GM18909 (cell line): Measurements from ENCODE around the gene CNTNAP2.

ENCODE experiments used
- ATAC-seq: cut with Tn5 transposase; IDR thresholded peaks from one replicate; pipeline ENCODE4 v1.9.1; 2021; ENCODE audit warnings: mild to moderate bottlenecking; ENCODE audit not compliant: unreplicated experiment, poor library complexity

The CNTNAP2 gene

DNA sequence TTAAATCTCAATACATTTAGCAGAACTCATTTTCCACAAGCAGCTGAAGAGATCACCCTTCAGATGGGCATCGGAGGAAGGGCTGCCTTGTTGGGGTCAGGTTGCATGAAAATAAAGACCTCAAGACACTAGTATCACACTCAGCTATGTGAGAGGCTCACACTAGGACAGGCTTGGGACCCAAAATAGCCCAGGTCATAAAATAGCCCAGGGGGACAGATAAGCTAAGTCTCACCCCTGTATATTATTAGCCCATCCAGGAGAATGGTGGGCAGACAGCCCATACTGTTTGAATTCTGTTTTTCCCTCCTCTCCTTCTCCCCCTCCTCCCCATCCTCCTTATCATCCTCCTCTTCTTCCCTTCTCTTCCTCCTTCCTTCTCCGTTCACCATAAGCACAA, 2058.9 kb downstream of the CNTNAP2 start:
- ATAC-seq: no peak

DNA sequence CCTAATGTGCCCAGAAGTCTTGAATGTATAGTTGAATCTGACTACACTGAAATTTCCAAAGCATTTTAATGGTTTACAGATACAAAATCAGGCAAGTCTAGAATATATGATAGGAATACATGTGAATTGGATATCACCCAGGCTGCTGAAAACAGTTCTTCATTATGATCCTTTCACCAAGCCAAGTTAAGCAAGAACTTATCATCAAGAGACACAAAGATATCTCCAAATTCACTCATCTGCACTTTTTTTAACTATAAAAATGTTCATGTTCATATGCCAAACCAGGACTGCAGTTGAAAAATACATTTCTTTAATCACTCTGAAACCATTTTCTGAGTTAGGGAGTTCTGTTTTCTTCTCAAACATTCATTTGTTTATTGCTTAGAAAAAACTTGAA, 2061.4 kb downstream of the CNTNAP2 start:
- ATAC-seq: no peak

DNA sequence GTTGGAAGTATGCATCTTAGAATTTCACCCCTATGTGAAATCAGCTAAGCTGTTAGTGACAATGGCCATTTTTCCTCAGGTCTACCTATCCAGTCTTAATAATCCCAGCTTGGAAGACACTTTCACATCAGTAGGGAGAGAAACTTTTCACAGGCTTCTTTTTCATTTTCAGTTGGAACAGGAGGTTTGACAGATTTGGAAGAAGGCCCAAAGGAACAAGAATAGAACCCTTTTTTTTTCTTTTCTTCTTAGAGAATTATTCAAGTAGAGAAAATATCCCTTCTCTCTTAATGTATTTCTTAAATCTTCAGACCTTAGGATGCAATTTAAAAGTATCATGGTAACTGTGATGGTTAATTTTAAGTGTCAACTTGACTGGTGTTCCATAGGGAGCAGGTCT, 2063.5 kb downstream of the CNTNAP2 start:
- no peak for ATAC-seq

DNA sequence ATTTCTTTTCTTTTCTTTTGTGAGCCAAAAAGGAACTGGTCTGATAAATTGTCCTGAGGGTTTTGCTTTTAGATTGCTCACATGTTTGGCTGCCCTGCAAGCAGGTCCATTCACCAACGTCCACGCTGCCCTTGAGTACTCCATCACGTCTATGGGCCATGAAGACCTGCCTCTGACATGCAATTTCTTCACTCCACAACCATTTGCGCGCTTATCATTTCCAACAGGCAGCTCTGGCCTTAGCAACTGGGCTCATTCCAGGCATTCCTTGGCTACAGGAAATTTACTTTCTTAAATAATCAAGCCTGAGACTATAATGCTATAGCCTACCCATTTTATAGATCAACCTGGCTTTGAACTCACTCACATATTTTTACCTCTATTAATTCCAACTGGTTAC, 2065.7 kb downstream of the CNTNAP2 start:
- no peak for ATAC-seq

DNA sequence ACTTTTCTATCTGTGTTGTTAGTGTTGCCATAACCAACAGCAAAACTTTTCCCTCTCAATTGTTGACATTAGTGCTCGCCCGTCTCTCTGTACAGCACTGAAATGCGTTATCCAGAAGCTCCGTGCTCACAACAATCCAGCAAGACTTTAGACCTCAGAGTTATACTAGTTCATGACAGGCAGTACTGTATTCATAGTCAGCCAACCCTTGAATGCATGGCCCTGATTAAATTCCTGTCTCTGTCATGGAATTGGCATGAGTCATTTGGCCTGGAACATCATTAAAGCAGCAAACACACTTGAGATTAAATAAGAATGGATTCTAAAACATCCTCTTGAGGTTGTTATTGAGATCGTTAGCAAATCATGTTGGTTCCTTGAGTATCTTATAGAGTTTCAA, 2068.4 kb downstream of the CNTNAP2 start:
- ATAC-seq: no peak

DNA sequence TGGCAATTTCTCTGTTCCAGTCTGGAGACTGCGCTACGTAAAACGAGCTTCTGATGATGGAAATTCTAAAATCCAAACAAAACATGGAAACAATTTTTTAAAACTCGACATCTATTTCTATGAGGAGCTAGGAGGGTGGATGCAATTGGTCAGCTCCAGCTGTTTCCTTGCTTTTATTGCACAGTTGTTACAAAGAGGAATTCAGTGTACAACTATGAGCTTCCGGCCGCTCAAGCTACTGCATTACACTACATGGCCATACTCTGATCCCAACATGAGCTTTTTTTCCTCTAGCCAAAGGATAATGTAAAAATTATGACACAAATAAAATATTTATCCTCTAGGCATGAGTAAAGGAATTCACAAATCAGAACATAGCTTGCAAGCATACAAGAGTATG, 2070.9 kb downstream of the CNTNAP2 start:
- ATAC-seq: no peak

DNA sequence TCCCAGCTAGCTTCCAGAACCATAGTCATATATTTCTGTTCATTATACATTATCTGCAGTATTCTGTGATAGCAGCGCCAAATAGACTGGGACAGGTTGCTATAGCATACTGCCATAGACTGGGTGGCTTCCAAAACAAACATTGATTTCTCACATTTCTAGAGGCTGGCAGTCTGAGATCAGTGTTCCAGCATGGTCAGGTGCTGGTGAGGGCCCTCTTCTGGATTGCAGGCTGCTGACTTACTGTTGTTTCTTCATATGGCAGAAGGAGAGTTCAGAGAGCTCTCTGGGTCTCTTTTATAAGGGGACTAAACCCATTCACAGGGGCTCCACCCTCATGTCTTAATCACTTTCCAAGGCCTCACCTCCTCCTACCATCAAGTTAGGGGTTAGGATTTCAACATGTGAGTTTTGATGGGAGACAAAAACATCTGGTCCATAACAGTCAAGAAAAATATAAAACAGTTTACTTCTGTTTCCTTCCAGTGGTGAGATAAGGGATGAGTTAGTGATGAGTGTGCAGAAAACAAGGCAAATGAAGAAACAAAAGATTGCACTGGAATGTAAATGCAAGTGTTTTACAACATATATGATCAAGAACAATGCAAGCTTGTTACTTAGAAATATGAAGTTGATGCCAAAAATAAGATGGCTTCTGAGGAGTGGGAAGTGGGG, 2074.9 kb downstream of the CNTNAP2 start:
- no peak for ATAC-seq

DNA sequence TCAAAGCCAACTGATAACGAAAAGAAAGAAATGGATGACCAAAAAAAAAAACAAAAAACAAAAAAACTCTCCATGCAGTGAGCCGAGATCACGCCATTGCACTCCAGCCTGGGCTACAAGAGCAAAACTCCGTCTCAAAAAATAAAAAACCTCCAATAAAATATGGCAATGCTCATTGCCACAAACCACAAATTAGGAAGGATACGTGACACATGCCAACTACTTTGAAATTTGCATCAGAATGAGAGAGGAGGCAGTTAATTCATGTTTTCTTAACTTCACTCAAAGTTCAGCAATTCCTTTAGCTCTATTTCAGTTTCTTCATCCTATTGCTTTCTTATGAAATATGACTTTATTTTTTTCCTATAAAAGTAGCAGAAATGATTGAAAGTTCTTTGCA, 2075.9 kb downstream of the CNTNAP2 start:
- ATAC-seq: no peak

DNA sequence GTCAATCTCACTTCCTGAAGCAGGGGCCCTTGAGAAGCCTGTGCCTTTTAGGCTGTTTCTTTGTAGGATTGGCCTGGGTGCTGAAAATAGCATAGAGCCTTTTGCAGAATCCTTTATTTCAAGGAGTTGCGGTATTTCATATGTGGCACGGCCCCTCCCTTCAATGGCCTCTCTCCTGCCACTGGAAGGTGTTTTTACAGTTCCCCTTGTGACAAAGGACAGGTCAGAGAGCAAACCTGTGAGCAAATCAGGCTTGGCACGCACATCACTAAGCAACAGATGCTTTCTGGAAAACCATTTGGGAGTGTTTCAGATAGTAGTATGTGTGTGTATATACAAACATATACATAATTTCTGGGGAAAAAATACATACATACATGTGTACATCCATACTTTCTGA, 2085.4 kb downstream of the CNTNAP2 start:
- ATAC-seq: no peak

DNA sequence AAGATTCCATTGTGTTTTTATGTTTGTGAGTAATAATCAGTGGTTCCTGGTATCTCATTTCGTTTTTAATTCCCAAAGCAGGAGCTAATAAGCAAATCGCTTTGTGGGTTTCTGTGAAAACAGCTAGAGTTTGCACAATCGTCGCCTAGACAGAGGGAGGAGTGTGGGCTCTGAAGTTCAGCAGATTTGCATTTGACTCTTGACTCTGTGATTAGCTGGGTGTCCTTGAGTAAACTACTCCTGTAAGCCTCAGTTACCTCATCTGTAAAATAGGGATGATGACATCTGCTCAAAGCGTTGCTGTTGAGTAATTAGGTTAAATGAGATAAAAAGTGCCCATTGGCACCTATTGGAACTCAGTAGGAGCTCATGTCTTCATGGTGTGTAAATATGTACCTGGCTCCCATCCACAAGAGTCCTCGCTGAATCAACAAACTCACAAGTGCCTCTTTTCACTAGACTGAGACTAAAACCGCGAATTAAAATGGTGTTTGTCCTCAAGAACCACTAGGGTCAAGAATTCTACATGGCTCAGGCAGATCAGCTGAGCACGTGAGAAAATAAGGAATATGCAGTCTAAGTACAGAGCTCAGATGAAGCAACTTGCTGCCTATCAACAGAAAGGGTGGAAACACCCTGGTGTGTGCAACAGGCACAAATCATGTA, 2088.2 kb downstream of the CNTNAP2 start:
- ATAC-seq: no peak

DNA sequence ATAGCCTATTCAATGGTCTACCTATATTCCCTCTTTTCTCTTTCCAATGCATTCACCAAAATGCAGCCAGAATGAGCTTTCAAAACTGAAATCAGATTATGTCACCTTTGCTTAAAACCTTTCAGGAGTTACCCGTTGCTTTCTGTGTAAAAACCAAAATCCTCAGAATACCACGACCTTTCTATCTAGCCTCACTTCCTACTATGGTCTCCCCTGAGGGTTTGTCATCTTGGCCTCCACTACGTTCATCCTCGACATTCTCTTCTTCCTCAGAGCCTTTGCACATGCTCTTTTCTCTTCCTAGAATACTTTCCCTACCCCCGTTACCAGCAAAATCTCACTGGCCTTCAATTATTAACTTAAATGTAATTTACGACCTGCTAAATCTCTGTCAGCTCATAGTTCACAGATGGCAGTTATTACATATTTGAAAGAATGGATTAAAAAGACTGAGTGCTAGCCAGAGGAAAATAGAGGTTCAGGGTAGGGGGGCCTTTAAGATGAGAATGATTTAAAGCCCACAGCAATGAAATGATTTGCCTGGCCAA, 2093.1 kb downstream of the CNTNAP2 start:
- ATAC-seq: no peak

DNA sequence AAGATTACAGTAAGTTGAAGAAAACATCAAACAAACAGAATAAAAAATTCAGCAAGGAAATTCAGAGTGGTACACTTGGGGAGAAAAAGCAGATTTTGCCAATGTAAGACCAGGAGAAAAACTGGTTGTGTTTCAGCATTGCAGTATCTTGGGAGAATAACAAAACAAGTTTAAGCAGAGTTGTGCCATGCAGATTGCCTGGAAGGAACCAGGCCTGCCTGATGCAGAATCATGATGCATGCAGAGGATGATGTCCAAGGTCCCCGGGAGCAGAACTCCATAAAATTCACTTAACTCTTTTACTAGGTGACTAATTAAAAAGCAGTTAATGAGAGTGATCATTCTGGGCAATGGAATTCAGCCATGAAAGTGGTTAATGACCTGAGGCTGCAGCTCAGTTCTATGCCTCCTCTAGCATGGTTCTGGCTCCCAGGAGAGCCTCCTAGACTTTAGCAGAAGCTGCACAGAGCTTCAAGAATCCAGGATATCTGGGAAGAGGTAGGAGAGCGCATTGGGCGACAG, 2094.3 kb downstream of the CNTNAP2 start:
- ATAC-seq: no peak

DNA sequence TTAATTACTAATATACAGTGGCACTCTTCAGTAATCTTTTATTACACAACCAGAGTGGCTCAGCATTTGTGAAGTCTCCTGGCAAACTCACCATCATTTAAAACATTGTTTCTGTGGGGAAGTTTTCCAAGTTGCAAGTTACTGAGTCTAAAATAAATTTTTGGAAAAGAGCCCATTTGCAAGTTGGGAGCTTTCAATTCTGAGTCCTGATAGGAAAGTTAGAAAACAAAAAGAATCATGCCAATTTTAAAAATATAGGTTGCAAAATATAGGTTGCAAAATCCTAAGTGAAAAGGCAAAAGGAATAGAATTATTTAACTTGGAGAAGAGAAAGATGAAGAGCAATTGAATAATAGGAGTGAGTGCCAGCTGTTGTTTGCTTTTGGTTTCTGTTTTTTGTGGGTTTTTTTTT, 2095.1 kb downstream of the CNTNAP2 start:
- no peak for ATAC-seq

DNA sequence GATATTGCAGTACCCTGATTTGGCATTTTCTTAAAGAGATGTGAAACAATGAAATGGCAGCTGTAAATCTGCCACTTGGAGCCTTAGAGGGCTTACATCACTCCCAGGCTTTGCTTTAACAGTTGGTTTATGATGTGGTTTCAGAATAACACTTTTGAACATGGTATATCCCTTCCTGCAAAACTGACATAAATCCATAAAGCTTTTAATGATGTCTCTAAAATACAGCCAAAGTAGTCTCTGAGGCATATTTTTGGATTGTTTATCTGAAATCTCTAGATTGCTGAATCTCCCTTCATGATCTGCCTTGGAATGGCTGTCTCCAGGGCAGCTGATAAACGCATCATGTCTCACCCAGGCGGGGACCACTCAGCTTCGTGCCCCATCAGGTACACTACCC, 2096.1 kb downstream of the CNTNAP2 start:
- no peak for ATAC-seq

DNA sequence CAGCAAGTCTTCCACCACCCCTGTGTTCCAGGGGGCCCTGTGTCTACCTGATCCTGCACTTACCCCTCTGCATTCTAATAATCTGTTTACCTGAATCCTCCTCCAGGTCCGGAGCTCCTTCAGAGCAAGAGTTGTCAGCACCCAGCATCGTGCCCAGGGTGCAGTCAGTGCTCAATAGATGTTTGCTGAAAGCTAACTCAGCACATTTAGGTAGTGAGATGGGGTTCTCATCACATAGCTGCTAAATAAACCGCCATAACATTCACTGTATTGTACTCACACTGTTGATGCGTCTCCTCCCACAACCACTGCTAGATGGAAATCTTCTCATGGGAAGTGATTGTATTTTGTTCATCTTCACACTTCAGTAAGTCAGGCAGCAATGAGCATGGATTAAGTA, 2097.5 kb downstream of the CNTNAP2 start:
- no peak for ATAC-seq

DNA sequence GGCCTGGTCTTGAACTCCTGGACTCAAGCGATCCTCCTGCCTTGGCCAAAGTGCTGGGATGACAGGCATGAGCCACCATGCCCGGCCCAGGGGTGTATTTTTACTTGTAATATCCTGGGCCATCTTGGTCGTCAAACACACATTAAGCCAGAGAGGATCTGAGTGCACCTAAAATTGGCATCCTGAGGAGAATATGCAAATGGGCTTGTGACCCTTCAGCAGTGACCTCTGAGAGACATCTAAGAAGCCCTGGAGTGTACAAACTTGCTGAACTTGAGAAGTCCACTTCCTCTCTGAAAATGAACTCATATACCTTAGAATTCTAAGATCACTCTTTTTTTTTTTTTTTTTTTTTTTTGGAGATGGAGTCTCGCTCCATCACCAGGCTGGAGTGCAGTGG, 2102.0 kb downstream of the CNTNAP2 start:
- no peak for ATAC-seq

DNA sequence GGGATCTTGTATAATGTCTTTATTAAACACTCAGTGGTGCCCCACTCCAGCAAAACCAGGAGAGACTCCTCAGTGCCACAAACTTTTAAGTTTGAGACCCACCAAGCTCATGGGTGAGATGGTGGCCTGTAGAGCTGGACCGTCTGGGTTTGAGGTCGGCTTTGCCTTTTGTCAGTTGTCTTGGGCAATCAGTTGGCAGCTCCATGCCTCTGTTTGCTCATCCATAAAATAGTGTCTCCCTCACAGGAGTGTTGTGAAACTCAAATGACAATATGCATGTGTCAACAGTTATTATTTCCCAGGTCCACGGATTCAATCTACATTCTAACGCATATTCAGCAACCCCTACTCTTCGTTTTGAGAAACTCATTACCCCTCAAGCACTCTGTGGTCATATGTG, 2106.1 kb downstream of the CNTNAP2 start:
- no peak for ATAC-seq

DNA sequence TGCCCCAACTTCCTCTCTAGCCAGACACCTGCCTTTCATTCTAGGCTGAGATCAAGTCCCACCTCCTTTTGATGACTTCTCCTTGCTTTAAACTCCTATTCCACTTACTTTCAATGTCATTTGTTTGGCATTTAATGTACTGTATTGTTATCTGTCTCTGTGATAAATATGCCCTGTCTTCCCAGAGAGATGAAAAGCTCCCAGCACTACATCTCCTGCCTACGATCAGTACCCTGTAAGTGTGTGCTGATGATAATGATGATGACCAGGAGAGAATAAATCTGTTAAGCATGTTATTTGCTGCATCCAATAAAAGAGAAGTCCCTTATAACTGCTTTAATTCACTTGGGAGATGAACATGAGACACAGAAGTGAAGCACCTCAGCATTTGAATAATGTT, 2106.6 kb downstream of the CNTNAP2 start:
- ATAC-seq: no peak

DNA sequence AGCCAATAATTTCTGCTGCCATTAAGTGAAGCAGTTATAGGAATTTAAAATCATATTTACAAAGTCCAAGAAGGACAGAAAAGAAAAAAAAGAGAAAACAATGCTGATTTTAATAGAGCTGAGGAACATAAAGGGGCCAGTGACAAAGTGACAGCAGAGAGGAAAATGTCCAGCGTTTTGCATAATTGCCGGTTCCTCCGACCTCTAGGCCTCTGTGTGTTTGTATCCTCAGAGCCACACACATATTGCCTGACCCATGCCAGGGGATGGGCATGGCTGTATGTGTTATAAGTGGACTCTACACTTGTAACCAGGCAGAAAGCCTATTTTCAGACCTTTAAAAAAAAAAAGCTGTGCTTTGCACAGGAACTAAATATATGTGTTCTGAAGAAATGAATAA, 2107.1 kb downstream of the CNTNAP2 start:
- no peak for ATAC-seq

DNA sequence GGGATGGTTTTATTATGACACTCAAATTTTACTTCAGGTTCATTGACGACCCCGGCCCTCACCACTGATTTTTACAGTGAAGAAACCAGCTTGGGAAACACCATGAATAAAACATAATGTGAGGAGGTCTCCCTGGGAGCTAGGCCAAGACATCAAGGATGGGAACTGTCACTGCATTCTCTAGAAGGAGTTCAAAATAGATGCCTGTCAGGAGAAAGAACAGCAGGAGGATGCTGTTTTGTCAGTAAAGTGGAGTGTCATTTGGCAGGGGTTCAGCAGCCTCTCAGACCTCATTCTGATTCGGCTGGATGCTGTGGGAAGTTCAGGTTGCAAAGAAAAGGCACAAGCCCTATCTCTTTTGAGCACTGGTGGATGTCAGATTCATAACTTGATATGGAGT, 2113.7 kb downstream of the CNTNAP2 start:
- ATAC-seq: no peak

DNA sequence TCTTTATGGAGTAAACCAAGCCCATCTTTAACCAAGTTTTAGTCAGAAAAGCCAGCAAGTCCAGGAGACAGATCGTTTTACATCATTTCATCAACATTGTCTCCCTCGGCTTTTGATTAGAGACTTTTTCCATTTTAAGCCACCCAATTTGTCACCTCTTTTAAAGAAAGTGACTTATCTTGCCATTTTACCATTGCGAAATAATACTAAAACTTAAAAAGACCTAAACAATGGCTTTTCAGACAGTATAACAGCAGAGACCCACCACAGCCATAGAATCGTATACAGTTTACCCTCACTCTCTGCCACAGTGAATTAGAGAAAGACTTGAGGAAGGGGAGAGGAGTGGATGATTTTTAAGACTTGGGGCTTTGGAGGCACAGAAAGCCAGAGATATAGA, 2114.3 kb downstream of the CNTNAP2 start:
- ATAC-seq: no peak

DNA sequence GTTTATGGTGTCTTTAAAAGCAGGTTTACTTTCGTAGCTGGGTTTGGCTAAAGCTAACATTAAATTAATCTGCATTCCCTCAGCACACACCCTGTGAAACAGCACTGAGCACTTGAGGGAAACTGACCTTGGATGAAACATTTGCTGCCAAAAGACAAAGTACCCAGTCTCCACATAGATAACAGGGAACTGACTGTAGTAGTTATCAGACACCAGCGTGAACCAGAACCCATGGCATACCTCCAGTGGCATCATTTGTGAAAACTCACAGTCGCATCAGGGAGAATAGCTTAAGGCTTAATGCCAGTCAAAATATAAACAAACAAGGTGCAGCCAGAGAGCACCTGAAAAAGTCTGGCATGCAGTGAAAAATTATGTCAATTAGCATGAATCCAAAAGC, 2116.2 kb downstream of the CNTNAP2 start:
- no peak for ATAC-seq
